Measurements from ENCODE around the gene CSNK2B.

CSNK2B gene

GRCh38 chr6:31711233-31711632 lies 45.4 kb downstream of the CSNK2B start:
- ChIA-PET POLR2A (interaction anchor here (0.9 to 5.2 kb wide), 4 partner anchors 8 to 104 kb away, joined by 3 to 43 read pairs (median 5); partner anchors contain the start of genes ABHD16A, DDAH2, HSPA1A and HSPA1L), CTCF (interaction anchor here (0.7 to 0.8 kb wide), 2 partner anchors 119 to 170 kb away, joined by 3 to 4 read pairs; no protein-coding TSS in a partner anchor)
- no peak for TF ChIP-seq ARNT (IDR thresholded peaks at IDR 0.05)
- no peak for TF ChIP-seq SUZ12 (IDR thresholded peaks at IDR 0.05)
- TF ChIP-seq ZNF384 (IDR thresholded peaks at IDR 0.05) = no peak
- TF ChIP-seq PKNOX1 (IDR thresholded peaks at IDR 0.05) = no peak
- no peak for TF ChIP-seq L3MBTL2 (conservative IDR thresholded peaks at IDR 0.05)
- no peak for TF ChIP-seq NFRKB (IDR thresholded peaks at IDR 0.05)
- TF ChIP-seq FOXM1 (IDR thresholded peaks at IDR 0.05; ENCODE audit: borderline replicate concordance) = no peak
- no peak for TF ChIP-seq ELF4 (IDR thresholded peaks at IDR 0.05)
- no peak for TF ChIP-seq BHLHE40 (IDR thresholded peaks at IDR 0.05; ENCODE audit: borderline replicate concordance)
- no peak for TF ChIP-seq SP1 (IDR thresholded peaks at IDR 0.05)
- TF ChIP-seq CTBP1 (IDR thresholded peaks at IDR 0.05; ENCODE audit: borderline replicate concordance) = no peak
- TF ChIP-seq HDGF (IDR thresholded peaks at IDR 0.05; ENCODE audit: borderline replicate concordance) = no peak
- no peak for TF ChIP-seq FOXA1 (IDR thresholded peaks at IDR 0.05)
- no peak for TF ChIP-seq FOXK2 (IDR thresholded peaks at IDR 0.05)
- no peak for TF ChIP-seq LEF1 (IDR thresholded peaks at IDR 0.05; ENCODE audit: borderline replicate concordance)
- no peak for TF ChIP-seq TARDBP (IDR thresholded peaks at IDR 0.05)
- no peak for DNase-seq (ENCODE audit: extremely low spot score)

- CTCF ChIA-PET = no interaction called here
- no peak for DNase-seq (ENCODE audit: extremely low spot score)
- POLR2A ChIA-PET = interaction anchor here (1.3 to 5.2 kb wide), 2 partner anchors 9 to 27 kb away, joined by 6 to 43 read pairs; partner anchors contain the start of genes ABHD16A and MSH5
- no peak for TF ChIP-seq ELF4 (IDR thresholded peaks at IDR 0.05)
- no peak for TF ChIP-seq ARNT (IDR thresholded peaks at IDR 0.05)
- no peak for TF ChIP-seq PKNOX1 (IDR thresholded peaks at IDR 0.05)
- no peak for TF ChIP-seq ZNF384 (IDR thresholded peaks at IDR 0.05)
- TF ChIP-seq TARDBP (IDR thresholded peaks at IDR 0.05) = no peak
- TF ChIP-seq LEF1 (IDR thresholded peaks at IDR 0.05; ENCODE audit: borderline replicate concordance) = no peak
- TF ChIP-seq NFRKB (IDR thresholded peaks at IDR 0.05) = no peak
- no peak for TF ChIP-seq CTBP1 (IDR thresholded peaks at IDR 0.05; ENCODE audit: borderline replicate concordance)
- no peak for TF ChIP-seq FOXK2 (IDR thresholded peaks at IDR 0.05)
- TF ChIP-seq SP1 (IDR thresholded peaks at IDR 0.05) = no peak
- TF ChIP-seq SUZ12 (IDR thresholded peaks at IDR 0.05) = no peak
- no peak for TF ChIP-seq FOXM1 (IDR thresholded peaks at IDR 0.05; ENCODE audit: borderline replicate concordance)
Observed at GRCh38 chr6:31712296-31712695, 46.4 kb downstream of the CSNK2B start.

GRCh38 chr6:31713465-31713864 lies 47.6 kb downstream of the CSNK2B start:
- no peak for TF ChIP-seq TARDBP (IDR thresholded peaks at IDR 0.05)
- no peak for TF ChIP-seq BHLHE40 (IDR thresholded peaks at IDR 0.05; ENCODE audit: borderline replicate concordance)
- no peak for TF ChIP-seq ZNF384 (IDR thresholded peaks at IDR 0.05)
- no peak for TF ChIP-seq CTBP1 (IDR thresholded peaks at IDR 0.05; ENCODE audit: borderline replicate concordance)
- TF ChIP-seq SP1 (IDR thresholded peaks at IDR 0.05) = no peak
- TF ChIP-seq ELF4 (IDR thresholded peaks at IDR 0.05) = no peak
- no peak for TF ChIP-seq HDGF (IDR thresholded peaks at IDR 0.05; ENCODE audit: borderline replicate concordance)
- no peak for TF ChIP-seq NFRKB (IDR thresholded peaks at IDR 0.05)
- no peak for TF ChIP-seq FOXK2 (IDR thresholded peaks at IDR 0.05)
- TF ChIP-seq FOXM1 (IDR thresholded peaks at IDR 0.05; ENCODE audit: borderline replicate concordance) = no peak
- TF ChIP-seq L3MBTL2 (conservative IDR thresholded peaks at IDR 0.05) = no peak
- TF ChIP-seq PKNOX1 (IDR thresholded peaks at IDR 0.05) = no peak
- no peak for TF ChIP-seq ARNT (IDR thresholded peaks at IDR 0.05)
- no peak for TF ChIP-seq SUZ12 (IDR thresholded peaks at IDR 0.05)
- TF ChIP-seq FOXA1 (IDR thresholded peaks at IDR 0.05) = no peak
- TF ChIP-seq LEF1 (IDR thresholded peaks at IDR 0.05; ENCODE audit: borderline replicate concordance) = no peak
- DNase-seq (ENCODE audit: extremely low spot score) = no peak
- ChIA-PET CTCF (interaction anchor here (0.6 to 2.2 kb wide), 3 partner anchors 16 to 56 kb away, joined by 4 to 13 read pairs (median 8); partner anchors contain the start of gene DDAH2), POLR2A (interaction anchor here (0.8 to 5.2 kb wide), 9 partner anchors 10 to 133 kb away, joined by 3 to 43 read pairs (median 4); partner anchors contain the start of genes ABHD16A, GPANK1, MPIG6B and MSH5)

GRCh38 chr6:31713991-31714684 lies 48.3 kb downstream of the CSNK2B start:
- POLR2A ChIA-PET = interaction anchor here (0.8 to 5.2 kb wide), 12 partner anchors 8 to 133 kb away, joined by 3 to 43 read pairs (median 4); partner anchors contain the start of genes ABHD16A, GPANK1, HSPA1B and LY6G6F
- no peak for DNase-seq (ENCODE audit: extremely low spot score)
- TF ChIP-seq HDGF (IDR thresholded peaks at IDR 0.05; ENCODE audit: borderline replicate concordance) (no peak), FOXM1 (IDR thresholded peaks at IDR 0.05; ENCODE audit: borderline replicate concordance) (no peak), TARDBP (IDR thresholded peaks at IDR 0.05) (no peak), CTBP1 (IDR thresholded peaks at IDR 0.05; ENCODE audit: borderline replicate concordance) (no peak), FOXK2 (IDR thresholded peaks at IDR 0.05) (no peak), BHLHE40 (IDR thresholded peaks at IDR 0.05; ENCODE audit: borderline replicate concordance) (no peak), LEF1 (IDR thresholded peaks at IDR 0.05; ENCODE audit: borderline replicate concordance) (no peak), FOXA1 (IDR thresholded peaks at IDR 0.05) (no peak), SP1 (IDR thresholded peaks at IDR 0.05) (no peak), ELF4 (IDR thresholded peaks at IDR 0.05) (no peak), NFRKB (IDR thresholded peaks at IDR 0.05) (no peak), PKNOX1 (IDR thresholded peaks at IDR 0.05) (no peak), ARNT (IDR thresholded peaks at IDR 0.05) (no peak), L3MBTL2 (conservative IDR thresholded peaks at IDR 0.05) (no peak), SUZ12 (IDR thresholded peaks at IDR 0.05) (no peak), ZNF384 (IDR thresholded peaks at IDR 0.05) (no peak)
- CTCF ChIA-PET = interaction anchor here (0.6 to 2.2 kb wide), 3 partner anchors 16 to 56 kb away, joined by 4 to 13 read pairs (median 8); partner anchors contain the start of gene DDAH2
